Measurements from ENCODE around the gene TBX6.

GRCh38 chr16:30063278-30063892, 28.3 kb downstream of the TBX6 start:
- TF ChIP-seq CTCF (IDR thresholded peaks at IDR 0.05) (no peak), ZFX (IDR thresholded peaks at IDR 0.05; ENCODE audit: borderline replicate concordance) (no peak)

Data from 22Rv1 (cell line).